Left lung (tissue), 10 donors: ENCODE results near the gene KRTAP9-1. TPM values are rescaled to one million over a fixed set of nuclear protein-coding genes. Genes with fewer than 3 reads are reported as not detected.
A peak's percentile ranks its signal among the peaks of the same experiment; 100 is the strongest.
"Not testable (repeated sequence)": the region's sequence is repeated elsewhere in the genome, so short reads cannot be mapped to it uniquely, and the experiment has no call there.

Experiments
- ATAC-seq: fragments of 200-7000 bp; cut with Tn5 transposase; one replicate; pipeline ENCODE4 v1.9.1; 2020; ENCODE audit warnings: moderate library complexity
- DNase-seq, 4 donors: peaks; one replicate each; pipeline ENCODE4 v3.0.0-alpha.2; 2013 to 2020
- H3K27ac ChIP-seq, 2 donors: fragments of 200-600 bp; sonication (generic) in 1 of 2; one replicate each; pipeline versions ENCODE4 v1.5.0 to v1.8.0; 2020 to 2021
- H3K27me3 ChIP-seq, 2 donors: fragments of 200-600 bp; sonication (generic) in 1 of 2; one replicate each; pipeline versions ENCODE4 v1.5.0 to v1.8.0; 2020 to 2021
- H3K36me3 ChIP-seq, 2 donors: fragments of 200-600 bp; sonication (generic) in 1 of 2; one replicate each; pipeline versions ENCODE4 v1.5.0 to v1.8.0; 2020 to 2021
- H3K4me1 ChIP-seq, 2 donors: fragments of 200-600 bp; one replicate each; pipeline ENCODE4 v1.8.0; 2021
- H3K4me3 ChIP-seq, 2 donors: fragments of 200-600 bp; sonication (generic) in 1 of 2; one replicate each; pipeline versions ENCODE4 v1.5.0 to v1.8.0; 2020 to 2021; ENCODE audit warnings: mild to moderate bottlenecking in 1 of 2
- H3K9me3 ChIP-seq, 2 donors: fragments of 200-600 bp; sonication (generic) in 1 of 2; one replicate each; pipeline versions ENCODE4 v1.5.0 to v1.8.0; 2020 to 2021
- intact Hi-C, 2 donors: fragments of 100-400 bp; cut with DNase I; formaldehyde crosslinking; loops; one replicate each; pipeline versions ENCODE4 v1.11.2 to v1.14.2; 2022
- polyA plus RNA-seq, 6 donors: library from polyadenylated mRNA; unstranded; fragments of 120-200 nt; gene quantifications; one replicate each; pipeline ENCODE4 v1.2.1, GENCODE V29; 2013; ENCODE audit not compliant: insufficient read length in 6 of 6
- total RNA-seq, 2 donors: library from RNA; stranded (reverse); fragmentation: NEBNext Ultra II Directional; extraction: Animal tissue kit (Norgen Biotek cat#: 25700); gene quantifications; one replicate each; pipeline ENCODE4 v1.2.1, GENCODE V29; 2021
- TF ChIP-seq, protein P1 (sequence below), 2 donors: fragments of 200-600 bp; sonication (generic) in 1 of 2; IDR thresholded peaks; one replicate each; pipeline versions ENCODE4 v1.5.0 to v1.8.0; 2021; ENCODE audit warnings: antibody characterized with exemption in 2 of 2
- donor health status: DM: no; HTN: yes; CAD: no.
- donor health status: DM: no; HTN: no; CAD: no.

KRTAP9-1 gene
- total and polyA plus RNA-seq, 8 donors: not detected

GRCh38 chr17:41153856-41154255, 35.8 kb upstream of the KRTAP9-1 start:
- no peak for DNase-seq
- intact Hi-C loops: no loop called here

GRCh38 chr17:41160190-41160589, 29.5 kb upstream of the KRTAP9-1 start:
- DNase-seq: peak in 1 of 4 donors; percentile 40

More at GRCh38 chr17:41153856-41154255, 35.8 kb upstream of the KRTAP9-1 start:
- TF ChIP-seq, protein P1, sequence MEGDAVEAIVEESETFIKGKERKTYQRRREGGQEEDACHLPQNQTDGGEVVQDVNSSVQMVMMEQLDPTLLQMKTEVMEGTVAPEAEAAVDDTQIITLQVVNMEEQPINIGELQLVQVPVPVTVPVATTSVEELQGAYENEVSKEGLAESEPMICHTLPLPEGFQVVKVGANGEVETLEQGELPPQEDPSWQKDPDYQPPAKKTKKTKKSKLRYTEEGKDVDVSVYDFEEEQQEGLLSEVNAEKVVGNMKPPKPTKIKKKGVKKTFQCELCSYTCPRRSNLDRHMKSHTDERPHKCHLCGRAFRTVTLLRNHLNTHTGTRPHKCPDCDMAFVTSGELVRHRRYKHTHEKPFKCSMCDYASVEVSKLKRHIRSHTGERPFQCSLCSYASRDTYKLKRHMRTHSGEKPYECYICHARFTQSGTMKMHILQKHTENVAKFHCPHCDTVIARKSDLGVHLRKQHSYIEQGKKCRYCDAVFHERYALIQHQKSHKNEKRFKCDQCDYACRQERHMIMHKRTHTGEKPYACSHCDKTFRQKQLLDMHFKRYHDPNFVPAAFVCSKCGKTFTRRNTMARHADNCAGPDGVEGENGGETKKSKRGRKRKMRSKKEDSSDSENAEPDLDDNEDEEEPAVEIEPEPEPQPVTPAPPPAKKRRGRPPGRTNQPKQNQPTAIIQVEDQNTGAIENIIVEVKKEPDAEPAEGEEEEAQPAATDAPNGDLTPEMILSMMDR (IDR thresholded peaks at IDR 0.05): no peak
- no peaks in the 10 kb centered on the region for H3K36me3 ChIP-seq
- no peak for ATAC-seq
- H3K27ac ChIP-seq: no peak overlapping the region
- no peak overlapping the region for H3K4me3 ChIP-seq
- peaks cover 0 to 11% of the 10 kb centered on the region in 2 donors for H3K27me3 ChIP-seq
- no peaks in the 10 kb centered on the region for H3K9me3 ChIP-seq
- no peaks in the 10 kb centered on the region for H3K4me1 ChIP-seq

DNA sequence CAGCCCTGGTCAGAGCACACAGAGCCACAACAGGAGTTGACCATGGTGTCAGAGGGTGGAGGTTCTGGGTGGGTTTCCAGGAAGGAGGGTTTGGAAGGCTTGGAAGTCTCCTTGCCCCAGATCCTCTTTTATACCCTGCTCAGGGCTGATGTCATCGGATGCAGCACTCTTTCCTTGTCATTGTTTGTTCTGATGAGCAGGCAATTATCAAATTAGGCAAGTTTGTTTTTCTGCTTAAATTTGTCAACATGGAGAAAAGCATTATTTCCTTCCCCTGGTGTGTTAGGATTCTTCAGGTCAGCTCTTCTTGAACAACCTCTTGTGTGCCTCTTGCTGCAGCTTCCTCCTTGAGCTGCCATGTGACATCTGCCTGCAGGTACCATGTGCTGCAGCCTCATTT, 29.0 kb upstream of the KRTAP9-1 start, which contains the start of gene KRTAP4-4:
Gene KRTAP4-4 (minus strand): TSS at position 101 of the 400 bp plus-strand sequence. CDS start 57 bp downstream, at position 44.
- Histone ChIP-seq H3K27ac (no peak within 1 kb of the TSS), H3K9me3 (no peaks in the 10 kb centered on the region), H3K4me1 (no peaks in the 10 kb centered on the region), H3K36me3 (no peaks in the 10 kb centered on the region), H3K4me3 (no peak within 1 kb of the TSS), H3K27me3 (peaks cover 4 to 10% of the 10 kb centered on the region in 2 donors)
- DNase-seq: no peak
- no peak for ATAC-seq
- intact Hi-C loops: no loop called here
- TF ChIP-seq, protein P1 (IDR thresholded peaks at IDR 0.05): no peak

More at GRCh38 chr17:41160190-41160589, 29.5 kb upstream of the KRTAP9-1 start:
- H3K9me3 ChIP-seq, H3K4me3 ChIP-seq, H3K27ac ChIP-seq, H3K27me3 ChIP-seq, H3K36me3 ChIP-seq, H3K4me1 ChIP-seq, intact Hi-C loops, ATAC-seq: not testable (repeated sequence)

DNA sequence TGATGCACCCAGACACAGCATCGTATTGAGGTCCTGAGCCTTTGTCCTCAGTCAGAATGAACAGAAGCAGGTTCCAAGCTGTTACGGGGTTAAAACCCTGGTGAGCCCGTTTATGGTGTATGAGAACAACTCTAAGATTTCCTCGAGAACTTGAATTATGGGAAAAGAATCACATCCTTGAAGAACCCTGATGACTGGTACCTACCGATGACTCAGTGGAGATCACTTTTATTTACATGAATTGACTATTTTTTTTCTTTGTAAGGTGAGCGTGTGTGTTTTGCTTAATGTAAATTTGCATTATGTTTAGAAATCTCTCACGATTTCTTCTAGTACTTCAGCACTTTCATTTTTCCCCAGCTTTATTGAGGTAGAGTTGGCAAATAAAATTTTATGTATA, 25.9 kb upstream of the KRTAP9-1 start:
- Histone ChIP-seq H3K27me3 (peaks cover 4 to 10% of the 10 kb centered on the region in 2 donors), H3K4me3 (no peak overlapping the region), H3K27ac (no peak overlapping the region), H3K9me3 (no peaks in the 10 kb centered on the region), H3K4me1 (no peaks in the 10 kb centered on the region), H3K36me3 (no peaks in the 10 kb centered on the region)
- intact Hi-C loops: no loop called here
- TF ChIP-seq, protein P1 (IDR thresholded peaks at IDR 0.05): no peak
- DNase-seq (no peak), ATAC-seq (no peak)

- Histone ChIP-seq H3K9me3 (no peaks in the 10 kb centered on the region), H3K27ac (no peak overlapping the region), H3K4me1 (no peaks in the 10 kb centered on the region), H3K4me3 (no peak overlapping the region), H3K36me3 (no peaks in the 10 kb centered on the region), H3K27me3 (no peaks in the 10 kb centered on the region)
- peak in 1 of 4 donors; percentile 69 for DNase-seq
- intact Hi-C loops: no loop called here
- TF ChIP-seq, protein P1 (IDR thresholded peaks at IDR 0.05): no peak
- no peak for ATAC-seq
These were observed 22.1 kb upstream of the KRTAP9-1 start for GRCh38 chr17:41167561-41167960.

GRCh38 chr17:41168121-41168520, 21.6 kb upstream of the KRTAP9-1 start, which contains the start of gene KRTAP4-3:
TSS of gene KRTAP4-3 (minus strand) at chr17:41168221. CDS start at chr17:41168172, 49 bp downstream.
- Histone ChIP-seq H3K27me3 (no peaks in the 10 kb centered on the region), H3K36me3 (no peaks in the 10 kb centered on the region), H3K9me3 (no peaks in the 10 kb centered on the region), H3K27ac (no peak within 1 kb of the TSS), H3K4me1 (no peaks in the 10 kb centered on the region), H3K4me3 (no peak within 1 kb of the TSS)
- no peak for DNase-seq
- intact Hi-C loops: no loop called here
- ATAC-seq: no peak
- TF ChIP-seq, protein P1 (IDR thresholded peaks at IDR 0.05): no peak
